Right lobe of liver (tissue), 6 donors: Measurements from ENCODE around the gene C9orf85. TPM values are rescaled to one million over a fixed set of nuclear protein-coding genes. Genes with fewer than 3 reads are reported as not detected.
"Not testable (repeated sequence)": the region's sequence is repeated elsewhere in the genome, so short reads cannot be mapped to it uniquely, and the experiment has no call there.

Source experiments
- ATAC-seq, 4 donors: fragments of 200-7000 bp; cut with Tn5 transposase; one replicate each; pipeline ENCODE4 v1.9.1; 2020; ENCODE audit warnings: mild to moderate bottlenecking in 4 of 4, moderate library complexity in 4 of 4
- DNase-seq, 3 donors: peaks; one replicate each; pipeline ENCODE4 v3.0.0-alpha.2; 2020
- H3K27ac ChIP-seq, 3 donors: fragments of 200-600 bp; one replicate each; pipeline ENCODE4 v1.8.0; 2022
- H3K27me3 ChIP-seq, 2 donors: fragments of 200-600 bp; one replicate each; pipeline ENCODE4 v1.8.0; 2022
- H3K36me3 ChIP-seq, 4 donors: fragments of 200-600 bp; sonication (generic) in 1 of 4; one replicate each; pipeline versions ENCODE4 v1.5.1 to v1.8.0; 2017 to 2022; ENCODE audit warnings: control low read depth in 1 of 4
- H3K4me1 ChIP-seq, 4 donors: fragments of 200-600 bp; sonication (generic) in 1 of 4; one replicate each; pipeline versions ENCODE4 v1.5.1 to v1.8.0; 2017 to 2022; ENCODE audit warnings: control low read depth in 1 of 4
- H3K4me3 ChIP-seq, 3 donors: fragments of 200-600 bp; one replicate each; pipeline ENCODE4 v1.8.0; 2022
- H3K9me3 ChIP-seq, 4 donors: fragments of 200-600 bp; sonication (generic) in 1 of 4; one replicate each; pipeline versions ENCODE4 v1.5.1 to v1.8.0; 2017 to 2022; ENCODE audit warnings: control low read depth in 1 of 4
- POLR2A ChIP-seq: fragments of 450-650 bp; IDR thresholded peaks from one replicate; pipeline ENCODE4 v1.6.1; 2017; ENCODE audit warnings: antibody characterized with exemption, mild to moderate bottlenecking
- WGBS: methylation state at CpG from one replicate; pipeline ENCODE4 v1.1.6; 2018; ENCODE audit warnings: low coverage, low lambda C conversion rate; ENCODE audit not compliant: insufficient coverage; ENCODE audit errors: missing lambda C conversion rate; 5-methylcytosine and 5-hydroxymethylcytosine counted together
- intact Hi-C, 2 donors: fragments of 100-400 bp; cut with DNase I; formaldehyde crosslinking; loops; one replicate each; pipeline versions ENCODE4 v1.11.2 to v1.14.1; 2022
- total RNA-seq, 6 experiments: library from RNA; depleted of rRNA in 2 of 6; stranded (reverse); fragments of >200 nt in 2 of 6; fragmentation: NEBNext Ultra II Directional in 3 of 6; extraction: Animal tissue kit (Norgen Biotek cat#: 25700) in 3 of 6; gene quantifications; one replicate each; pipeline versions ENCODE4 v1.1.0 to v1.2.4, GENCODE V29; 2016 to 2023
- TF ChIP-seq, protein P1 (sequence below), 4 donors: fragments of 200-600 bp in 3 of 4; fragments of 450-650 bp in 1 of 4; IDR thresholded peaks; one replicate each; pipeline versions ENCODE4 v1.5.1 to v1.8.0; 2016 to 2022; ENCODE audit warnings: antibody characterized with exemption in 4 of 4, mild to moderate bottlenecking in 2 of 4
- donor health status: DM: no; HTN: yes; CAD: no.
- donor health status: DM: no; HTN: no; CAD: no.
- donor health status: DM: no; HTN: no; CAD: no.
- donor health status: DM: no; HTN: yes; CAD: no.
- donor health status: DM: no; HTN: yes; CAD: no.

The C9orf85 gene
- total RNA-seq, 6 experiments from 2014 or later: 3.8 to 8.6 (median 6.3) TPM

DNA sequence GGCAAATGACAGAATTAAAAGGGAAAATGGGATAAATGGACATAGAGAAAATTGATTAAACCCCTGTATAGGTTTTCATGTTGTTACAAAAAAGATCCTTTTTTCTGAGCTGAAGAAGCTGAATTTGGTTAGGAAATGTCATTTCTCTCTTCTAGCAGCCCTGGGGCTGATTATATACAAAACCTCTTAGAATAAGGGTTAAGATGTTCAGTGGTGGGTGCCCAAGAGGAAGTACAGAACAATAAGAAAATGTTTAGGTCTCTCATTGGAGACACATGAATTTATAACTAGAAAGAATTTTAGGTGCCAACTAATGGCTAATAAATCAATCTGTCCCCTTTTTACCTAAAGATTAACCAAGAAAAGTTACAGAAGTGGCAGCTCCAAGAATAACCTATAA lies 14.7 kb upstream of the C9orf85 start:
- peaks cover 0 to 20% (median 5%) of the 10 kb centered on the region in 4 donors for H3K4me1 ChIP-seq
- no peak overlapping the region for H3K27ac ChIP-seq
- no peak for TF ChIP-seq POLR2A
- TF ChIP-seq, protein P1, sequence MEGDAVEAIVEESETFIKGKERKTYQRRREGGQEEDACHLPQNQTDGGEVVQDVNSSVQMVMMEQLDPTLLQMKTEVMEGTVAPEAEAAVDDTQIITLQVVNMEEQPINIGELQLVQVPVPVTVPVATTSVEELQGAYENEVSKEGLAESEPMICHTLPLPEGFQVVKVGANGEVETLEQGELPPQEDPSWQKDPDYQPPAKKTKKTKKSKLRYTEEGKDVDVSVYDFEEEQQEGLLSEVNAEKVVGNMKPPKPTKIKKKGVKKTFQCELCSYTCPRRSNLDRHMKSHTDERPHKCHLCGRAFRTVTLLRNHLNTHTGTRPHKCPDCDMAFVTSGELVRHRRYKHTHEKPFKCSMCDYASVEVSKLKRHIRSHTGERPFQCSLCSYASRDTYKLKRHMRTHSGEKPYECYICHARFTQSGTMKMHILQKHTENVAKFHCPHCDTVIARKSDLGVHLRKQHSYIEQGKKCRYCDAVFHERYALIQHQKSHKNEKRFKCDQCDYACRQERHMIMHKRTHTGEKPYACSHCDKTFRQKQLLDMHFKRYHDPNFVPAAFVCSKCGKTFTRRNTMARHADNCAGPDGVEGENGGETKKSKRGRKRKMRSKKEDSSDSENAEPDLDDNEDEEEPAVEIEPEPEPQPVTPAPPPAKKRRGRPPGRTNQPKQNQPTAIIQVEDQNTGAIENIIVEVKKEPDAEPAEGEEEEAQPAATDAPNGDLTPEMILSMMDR (IDR thresholded peaks at IDR 0.05): no peak
- DNase-seq: no peak
- no peaks in the 10 kb centered on the region for H3K9me3 ChIP-seq
- ATAC-seq: no peak
- no peaks in the 10 kb centered on the region for H3K36me3 ChIP-seq
- intact Hi-C loops: no loop called here
- H3K27me3 ChIP-seq: no peaks in the 10 kb centered on the region
- no peak overlapping the region for H3K4me3 ChIP-seq

DNA sequence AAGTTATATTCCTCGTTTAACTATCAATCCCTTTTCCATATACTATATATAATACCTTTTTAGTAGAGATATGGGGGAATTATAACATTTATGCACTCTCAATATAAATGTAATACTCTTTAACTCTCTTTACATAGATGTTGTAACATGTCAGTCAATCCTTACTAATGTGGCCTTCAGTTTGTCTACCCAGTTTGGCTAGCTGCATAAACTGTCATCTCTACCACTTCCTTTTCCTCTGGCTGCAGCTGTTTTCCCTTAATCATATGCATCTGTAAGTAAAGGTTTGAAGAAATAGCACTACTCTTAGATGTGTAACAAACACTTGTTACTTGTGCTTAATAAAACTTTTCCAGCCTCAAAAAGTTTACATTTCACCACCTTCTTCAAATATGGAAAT lies 13.9 kb upstream of the C9orf85 start:
- H3K4me3 ChIP-seq: no peak overlapping the region
- H3K27me3 ChIP-seq: no peaks in the 10 kb centered on the region
- peaks cover 0 to 20% (median 5%) of the 10 kb centered on the region in 4 donors for H3K4me1 ChIP-seq
- WGBS: 57% methylated on average over 1 of the region's 1 CpG
- intact Hi-C loops: no loop called here
- no peaks in the 10 kb centered on the region for H3K9me3 ChIP-seq
- no peak overlapping the region for H3K27ac ChIP-seq
- H3K36me3 ChIP-seq: no peaks in the 10 kb centered on the region
- TF ChIP-seq, protein P1 (IDR thresholded peaks at IDR 0.05): no peak
- TF ChIP-seq POLR2A: no peak
- DNase-seq (no peak), ATAC-seq (peak in 2 of 4 donors; percentile 30 to 35)

DNA sequence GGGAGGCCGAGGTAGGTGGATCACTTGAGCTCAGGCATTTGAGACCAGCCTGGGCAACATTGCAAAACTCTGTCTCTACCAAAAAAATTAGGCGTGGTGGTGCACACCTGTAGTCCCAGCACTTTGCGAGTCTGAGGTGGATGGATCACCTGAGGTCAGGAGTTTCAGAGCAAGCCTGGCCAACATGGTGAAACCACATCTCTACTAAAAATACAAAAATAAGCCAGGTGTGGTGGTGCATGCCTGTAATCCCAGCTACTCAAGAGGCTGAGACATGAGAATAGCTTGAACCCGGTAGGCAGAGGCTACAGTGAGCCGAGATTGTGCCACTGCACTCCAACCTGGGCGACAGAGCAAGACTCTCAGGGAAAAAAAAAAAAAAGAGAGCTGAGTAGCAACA lies 12.7 kb upstream of the C9orf85 start:
- intact Hi-C loops: not testable (repeated sequence)

DNA sequence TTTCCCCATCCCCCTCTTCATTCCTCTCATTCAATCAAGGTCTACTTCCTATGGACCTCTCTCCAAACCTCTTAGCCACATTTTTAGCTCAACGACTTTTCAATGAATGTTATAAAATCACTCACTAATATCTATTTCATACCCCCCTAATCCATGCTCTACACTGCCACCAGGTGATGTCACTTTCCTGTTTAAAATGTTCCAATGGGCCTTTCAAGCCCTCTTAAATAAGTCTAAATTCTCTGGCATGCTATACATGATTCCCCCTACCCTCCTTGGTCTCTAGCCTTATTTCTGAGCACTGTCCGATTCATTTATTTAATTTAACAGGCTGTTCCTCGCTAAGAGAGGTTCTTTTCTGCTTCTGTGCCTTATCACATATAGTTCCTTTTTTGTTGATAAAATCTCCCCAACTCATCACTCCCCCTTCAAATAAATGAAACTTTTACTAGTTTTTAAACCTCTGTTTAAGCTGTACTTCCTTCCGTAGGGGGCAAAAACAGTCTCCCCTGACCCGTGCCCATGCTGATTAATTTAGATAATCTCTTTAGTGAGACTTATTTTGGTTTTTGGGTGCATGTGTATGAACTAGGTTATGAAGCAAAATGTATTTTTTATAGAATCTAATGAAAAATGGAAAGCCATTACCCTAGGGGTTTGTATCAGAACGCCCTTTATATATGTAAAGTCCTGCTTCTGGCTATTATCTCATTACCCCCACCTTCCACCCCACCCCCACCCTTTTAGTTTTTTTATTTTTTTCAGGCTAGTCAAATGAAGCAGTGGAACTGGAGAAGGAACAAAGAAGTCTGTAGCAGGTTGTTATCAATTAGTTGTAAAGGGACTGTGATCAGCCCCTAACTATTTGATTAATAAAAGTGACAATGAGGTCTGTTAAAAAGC lies 9.5 kb upstream of the C9orf85 start:
- Histone ChIP-seq H3K27ac (no peak overlapping the region), H3K27me3 (no peaks in the 10 kb centered on the region), H3K9me3 (no peaks in the 10 kb centered on the region), H3K4me3 (no peak overlapping the region), H3K36me3 (no peaks in the 10 kb centered on the region), H3K4me1 (peaks cover 0 to under 1% (median 0%) of the 10 kb centered on the region in 4 donors)
- 43% methylated on average over 6 of the region's 6 CpGs for WGBS
- DNase-seq (no peak), ATAC-seq (peak in 1 of 4 donors; percentile 32)
- TF ChIP-seq, protein P1 (IDR thresholded peaks at IDR 0.05): no peak
- TF ChIP-seq POLR2A: no peak
- intact Hi-C loops: no loop called here

More for the DNA sequence above, 12.7 kb upstream of the C9orf85 start:
- not testable (repeated sequence) for H3K36me3 ChIP-seq, H3K4me3 ChIP-seq, H3K27ac ChIP-seq, ATAC-seq, DNase-seq, H3K9me3 ChIP-seq, H3K27me3 ChIP-seq
- H3K4me1 ChIP-seq: peaks cover 0 to 20% (median 5%) of the 10 kb centered on the region in 4 donors
- 60% methylated on average over 1 of the region's 6 CpGs for WGBS

DNA sequence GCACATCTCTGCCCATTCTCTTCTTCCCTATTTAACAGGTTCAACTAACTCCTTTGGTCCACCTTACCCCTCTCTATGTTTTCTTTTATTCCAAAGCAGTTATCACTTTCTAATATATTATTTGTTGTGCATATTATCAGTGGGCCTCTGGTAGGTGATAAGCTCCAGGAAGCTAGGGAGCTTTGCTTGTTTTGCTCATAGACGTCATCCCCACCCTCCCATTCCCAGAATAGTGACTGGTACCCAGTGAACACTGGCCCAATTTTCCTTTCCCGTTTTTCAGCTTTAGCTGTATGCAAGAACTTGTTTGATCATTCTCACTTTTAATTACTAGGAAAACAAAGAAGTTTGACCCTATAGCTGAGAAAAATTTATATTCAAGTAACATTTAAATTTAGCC lies 7.4 kb upstream of the C9orf85 start:
- DNase-seq (no peak), ATAC-seq (peak in 1 of 4 donors; percentile 78)
- Histone ChIP-seq H3K27ac (no peak overlapping the region), H3K4me1 (peaks cover 0 to 11% (median 4%) of the 10 kb centered on the region in 4 donors), H3K27me3 (no peaks in the 10 kb centered on the region), H3K9me3 (no peaks in the 10 kb centered on the region), H3K4me3 (no peak overlapping the region), H3K36me3 (no peaks in the 10 kb centered on the region)
- WGBS: 53% methylated on average over 2 of the region's 2 CpGs
- intact Hi-C loops: no loop called here
- TF ChIP-seq, protein P1 (IDR thresholded peaks at IDR 0.05): no peak
- TF ChIP-seq POLR2A: no peak
